Measurements from ENCODE around the gene KSR2. TPM values are rescaled to one million over a fixed set of nuclear protein-coding genes. Genes with fewer than 3 reads are reported as not detected.

KSR2 gene
- total RNA-seq, 1 donor from 2014 or later = 2.0 TPM

DNA sequence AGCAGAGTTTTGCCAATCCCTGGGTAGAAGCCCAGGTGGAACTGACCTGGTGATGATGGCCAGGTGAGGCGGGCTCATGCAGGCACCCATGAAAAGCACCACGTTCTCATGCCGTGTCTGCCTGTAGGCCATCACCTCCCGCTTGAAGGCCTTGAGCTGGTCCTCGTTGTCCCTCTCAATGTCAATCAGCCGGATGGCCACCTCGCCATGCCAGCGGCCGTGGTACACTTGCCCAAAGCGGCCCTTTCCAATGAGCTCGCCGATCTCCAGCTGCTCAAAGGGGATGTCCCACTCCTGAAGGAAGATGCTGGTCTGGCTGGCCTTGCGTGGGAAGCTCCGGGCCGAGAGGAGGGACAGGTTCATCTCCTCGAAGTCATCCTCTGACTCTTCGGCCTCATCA is 444.0 kb downstream of the KSR2 start:
- peaks cover 33% of the 10 kb centered on the region for H3K27me3 Mint-ChIP-seq
- H3K36me3 Mint-ChIP-seq = peaks cover 7% of the 10 kb centered on the region
- H3K9me3 Mint-ChIP-seq = no peaks in the 10 kb centered on the region
- H3K4me1 Mint-ChIP-seq (ENCODE audit: unreplicated experiment) = peaks cover 9% of the 10 kb centered on the region
- TF ChIP-seq, protein P1, sequence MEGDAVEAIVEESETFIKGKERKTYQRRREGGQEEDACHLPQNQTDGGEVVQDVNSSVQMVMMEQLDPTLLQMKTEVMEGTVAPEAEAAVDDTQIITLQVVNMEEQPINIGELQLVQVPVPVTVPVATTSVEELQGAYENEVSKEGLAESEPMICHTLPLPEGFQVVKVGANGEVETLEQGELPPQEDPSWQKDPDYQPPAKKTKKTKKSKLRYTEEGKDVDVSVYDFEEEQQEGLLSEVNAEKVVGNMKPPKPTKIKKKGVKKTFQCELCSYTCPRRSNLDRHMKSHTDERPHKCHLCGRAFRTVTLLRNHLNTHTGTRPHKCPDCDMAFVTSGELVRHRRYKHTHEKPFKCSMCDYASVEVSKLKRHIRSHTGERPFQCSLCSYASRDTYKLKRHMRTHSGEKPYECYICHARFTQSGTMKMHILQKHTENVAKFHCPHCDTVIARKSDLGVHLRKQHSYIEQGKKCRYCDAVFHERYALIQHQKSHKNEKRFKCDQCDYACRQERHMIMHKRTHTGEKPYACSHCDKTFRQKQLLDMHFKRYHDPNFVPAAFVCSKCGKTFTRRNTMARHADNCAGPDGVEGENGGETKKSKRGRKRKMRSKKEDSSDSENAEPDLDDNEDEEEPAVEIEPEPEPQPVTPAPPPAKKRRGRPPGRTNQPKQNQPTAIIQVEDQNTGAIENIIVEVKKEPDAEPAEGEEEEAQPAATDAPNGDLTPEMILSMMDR (conservative IDR thresholded peaks at IDR 0.05) = no peak
- H3K4me3 Mint-ChIP-seq = no peak overlapping the region
- no peak for DNase-seq (ENCODE audit: extremely low spot score, unreplicated experiment)
- H3K27ac Mint-ChIP-seq = no peak overlapping the region

DNA sequence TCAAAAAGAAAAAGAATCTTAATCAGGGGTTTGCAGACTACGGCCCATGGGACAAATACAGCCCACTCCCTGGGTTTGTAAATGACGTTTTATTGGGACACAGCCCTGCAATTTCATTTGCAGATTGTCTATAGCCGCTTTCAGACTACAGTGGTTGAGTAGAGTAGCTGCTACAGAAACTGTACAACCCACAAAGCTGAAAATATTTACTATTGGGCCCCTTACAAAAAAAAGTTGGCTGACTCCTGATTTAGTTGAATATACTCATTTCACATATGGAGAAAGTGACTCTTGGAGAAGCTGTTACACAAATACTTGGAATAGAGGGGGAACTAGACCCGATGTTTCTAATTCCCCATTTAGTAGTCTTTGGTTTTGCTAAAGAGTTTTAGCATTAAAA is 444.8 kb downstream of the KSR2 start:
- no peak for DNase-seq (ENCODE audit: extremely low spot score, unreplicated experiment)
- Mint-ChIP-seq H3K4me3 (no peak overlapping the region), H3K27me3 (peaks cover 39% of the 10 kb centered on the region), H3K27ac (no peak overlapping the region), H3K9me3 (no peaks in the 10 kb centered on the region), H3K4me1 (ENCODE audit: unreplicated experiment) (peaks cover 9% of the 10 kb centered on the region), H3K36me3 (peaks cover 7% of the 10 kb centered on the region)
- TF ChIP-seq, protein P1 (conservative IDR thresholded peaks at IDR 0.05) = no peak

DNA sequence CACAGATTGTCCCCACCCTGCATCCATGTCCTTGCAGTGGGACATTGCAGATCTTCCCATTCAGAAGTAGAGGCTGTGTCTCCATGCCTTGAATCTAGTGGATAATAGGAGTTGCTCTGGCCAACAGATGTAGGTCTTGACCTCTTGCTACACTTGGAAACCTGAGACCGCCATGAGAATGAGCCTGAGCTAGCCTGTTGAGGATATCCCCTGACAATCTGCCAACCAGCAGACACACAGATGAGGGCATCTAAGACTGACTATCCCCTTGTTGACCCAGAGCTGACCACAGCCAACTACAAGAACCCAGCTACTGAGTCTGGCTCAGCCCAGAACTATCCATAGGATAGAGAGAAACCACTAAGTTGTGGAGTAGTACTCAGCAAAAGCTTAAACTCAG is 446.2 kb downstream of the KSR2 start:
- Mint-ChIP-seq H3K4me3 (no peak overlapping the region), H3K36me3 (peaks cover 6% of the 10 kb centered on the region), H3K9me3 (no peaks in the 10 kb centered on the region)

DNA sequence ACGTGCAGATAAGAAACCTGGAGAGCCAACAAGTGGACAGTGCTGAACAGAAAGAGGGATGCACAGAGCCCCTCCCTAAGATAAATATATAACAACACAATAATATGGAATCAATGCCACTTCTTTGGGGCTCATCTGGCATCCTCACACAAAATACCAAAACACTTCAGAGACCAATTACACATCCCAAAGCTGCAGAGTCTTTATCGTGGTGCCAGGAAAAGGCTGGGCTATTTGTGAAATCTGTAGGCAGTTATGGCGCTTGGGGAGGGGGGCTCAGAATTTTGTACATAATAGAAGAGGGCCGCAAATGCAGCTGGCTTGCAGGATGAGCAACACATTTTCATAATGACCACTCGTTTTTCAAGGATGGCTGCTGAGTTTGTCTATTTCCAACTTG is 446.9 kb downstream of the KSR2 start:
- no peak for DNase-seq (ENCODE audit: extremely low spot score, unreplicated experiment)
- Mint-ChIP-seq H3K4me3 (no peak overlapping the region), H3K36me3 (peaks cover 4% of the 10 kb centered on the region), H3K4me1 (ENCODE audit: unreplicated experiment) (peaks cover 7% of the 10 kb centered on the region), H3K9me3 (no peaks in the 10 kb centered on the region), H3K27ac (no peak overlapping the region), H3K27me3 (peaks cover 42% of the 10 kb centered on the region)
- TF ChIP-seq, protein P1 (conservative IDR thresholded peaks at IDR 0.05) = no peak

More for the DNA sequence above, 446.2 kb downstream of the KSR2 start:
- TF ChIP-seq, protein P1 (conservative IDR thresholded peaks at IDR 0.05) = no peak
- H3K27me3 Mint-ChIP-seq = peaks cover 41% of the 10 kb centered on the region
- no peak for DNase-seq (ENCODE audit: extremely low spot score, unreplicated experiment)
- H3K27ac Mint-ChIP-seq = no peak overlapping the region
- H3K4me1 Mint-ChIP-seq (ENCODE audit: unreplicated experiment) = peaks cover 9% of the 10 kb centered on the region

DNA sequence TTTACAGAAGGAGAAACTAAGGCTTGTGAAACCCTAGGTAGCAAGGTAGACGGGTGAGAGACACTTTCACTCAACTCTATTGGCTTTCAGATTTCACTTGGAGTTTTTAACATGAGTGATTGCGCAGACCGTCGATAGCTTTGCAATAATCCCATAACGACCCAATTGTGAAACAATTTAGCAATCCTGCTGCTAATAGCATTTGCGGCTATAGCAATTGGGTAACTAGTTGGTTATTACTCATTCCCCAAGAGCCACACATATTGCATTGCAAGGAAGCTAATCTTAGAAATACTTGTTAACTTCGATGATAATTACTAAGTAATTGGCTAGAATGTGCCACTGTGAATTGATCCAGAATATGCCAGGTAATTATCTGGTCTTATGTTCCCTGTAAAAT is 447.4 kb downstream of the KSR2 start:
- H3K4me3 Mint-ChIP-seq = no peak overlapping the region
- no peak overlapping the region for H3K27ac Mint-ChIP-seq
- no peak for DNase-seq (ENCODE audit: extremely low spot score, unreplicated experiment)
- peaks cover 45% of the 10 kb centered on the region for H3K27me3 Mint-ChIP-seq
- TF ChIP-seq, protein P1 (conservative IDR thresholded peaks at IDR 0.05) = no peak
- peaks cover 3% of the 10 kb centered on the region for H3K4me1 Mint-ChIP-seq (ENCODE audit: unreplicated experiment)
- peaks cover 4% of the 10 kb centered on the region for H3K36me3 Mint-ChIP-seq
- H3K9me3 Mint-ChIP-seq = no peaks in the 10 kb centered on the region

Data from type B pancreatic cell (in vitro differentiated cells).